H9 (cell line): ENCODE data around the gene TNPO3. TPM values are rescaled to one million over a fixed set of nuclear protein-coding genes. Genes with fewer than 3 reads are reported as not detected.

Experiments used
- DNase-seq: peaks from one replicate; pipeline ENCODE4 v3.0.0-alpha.2; 2017
- H2AFZ ChIP-seq: one replicate; pipeline ENCODE4 v1.6.1; 2013; ENCODE audit warnings: mild to moderate bottlenecking, low read length, control low read depth, moderate library complexity
- H2AK5ac ChIP-seq: 2 replicates; pipeline ENCODE4 v1.6.1; 2013; ENCODE audit warnings: low read length, control low read depth, mixed read lengths; ENCODE audit not compliant: insufficient read length
- H2BK120ac ChIP-seq: one replicate; pipeline ENCODE4 v1.6.1; 2013; ENCODE audit warnings: low read depth, mild to moderate bottlenecking, low read length, control low read depth, inconsistent platforms; ENCODE audit not compliant: poor library complexity, severe bottlenecking
- H2BK12ac ChIP-seq: 2 replicates; pipeline ENCODE4 v1.6.1; 2013; ENCODE audit warnings: low read length, control low read depth, mixed read lengths, low read depth; ENCODE audit not compliant: insufficient read length
- H2BK15ac ChIP-seq: 2 replicates; pipeline ENCODE4 v1.6.1; 2013; ENCODE audit warnings: low read depth, low read length, control low read depth
- H2BK20ac ChIP-seq: one replicate; pipeline ENCODE4 v1.6.1; 2013; ENCODE audit warnings: low read depth, mild to moderate bottlenecking, low read length, control low read depth, inconsistent platforms; ENCODE audit not compliant: poor library complexity, severe bottlenecking
- H2BK5ac ChIP-seq: 2 replicates; pipeline ENCODE4 v1.6.1; 2013; ENCODE audit warnings: low read length, control low read depth, mixed read lengths; ENCODE audit not compliant: insufficient read length
- H3K14ac ChIP-seq: 2 replicates; pipeline ENCODE4 v1.6.1; 2013; ENCODE audit warnings: low read length, control low read depth; ENCODE audit not compliant: insufficient read depth
- H3K18ac ChIP-seq: 2 replicates; pipeline ENCODE4 v1.6.1; 2013; ENCODE audit warnings: low read depth, mild to moderate bottlenecking, mixed read lengths, low read length, control low read depth; ENCODE audit not compliant: insufficient read length
- H3K23ac ChIP-seq: 2 replicates; pipeline ENCODE4 v1.6.1; 2013; ENCODE audit warnings: low read length, control low read depth, mixed read lengths, low read depth; ENCODE audit not compliant: insufficient read length
- H3K23me2 ChIP-seq: 2 replicates; pipeline ENCODE4 v1.6.1; 2013; ENCODE audit warnings: low read depth, mild to moderate bottlenecking, mixed read lengths, low read length, control low read depth; ENCODE audit not compliant: insufficient read length, poor library complexity, severe bottlenecking
- H3K27ac ChIP-seq: 2 replicates; pipeline ENCODE4 v1.5.1; 2013; ENCODE audit warnings: low read length, control low read depth, mixed read lengths, low read depth; ENCODE audit not compliant: insufficient read length
- H3K27me3 ChIP-seq: 2 replicates; pipeline ENCODE4 v1.6.1; 2013; ENCODE audit warnings: low read length, control low read depth, inconsistent platforms; ENCODE audit not compliant: insufficient read depth
- H3K4ac ChIP-seq: 2 replicates; pipeline ENCODE4 v1.6.1; 2013; ENCODE audit warnings: low read depth, mild to moderate bottlenecking, control low read depth, inconsistent platforms, low read length, moderate library complexity
- H3K4me1 ChIP-seq: 2 replicates; pipeline ENCODE4 v1.6.1; 2013; ENCODE audit warnings: low read length, control low read depth, inconsistent platforms; ENCODE audit not compliant: insufficient read depth
- H3K4me2 ChIP-seq: 2 replicates; pipeline ENCODE4 v1.6.1; 2013; ENCODE audit warnings: low read length, control low read depth, mixed read lengths; ENCODE audit not compliant: insufficient read length, insufficient read depth
- H3K56ac ChIP-seq: 2 replicates; pipeline ENCODE4 v1.6.1; 2013; ENCODE audit warnings: low read depth, mild to moderate bottlenecking, mixed read lengths, low read length, control low read depth; ENCODE audit not compliant: insufficient read length
- H3K79me1 ChIP-seq: 2 replicates; pipeline ENCODE4 v1.6.1; 2013; ENCODE audit warnings: low read depth, mild to moderate bottlenecking, moderate library complexity, low read length, control low read depth, inconsistent platforms; ENCODE audit not compliant: insufficient read depth, poor library complexity, severe bottlenecking
- H3K79me2 ChIP-seq: 2 replicates; pipeline ENCODE4 v1.6.1; 2013; ENCODE audit warnings: low read length, control low read depth, inconsistent platforms; ENCODE audit not compliant: insufficient read depth
- H3K9ac ChIP-seq: 2 replicates; pipeline ENCODE4 v1.6.1; 2013; ENCODE audit warnings: low read length, control low read depth, mixed read lengths; ENCODE audit not compliant: insufficient read length; ENCODE audit errors: extremely low read depth
- H3K9me3 ChIP-seq: one replicate; pipeline ENCODE4 v1.6.1; 2013; ENCODE audit warnings: low read depth, low read length, inconsistent platforms; ENCODE audit not compliant: control insufficient read depth
- H3T11ph ChIP-seq: one replicate; pipeline ENCODE4 v1.6.1; 2013; ENCODE audit warnings: mild to moderate bottlenecking, low read length, control low read depth, inconsistent platforms
- H4K20me1 ChIP-seq: one replicate; pipeline ENCODE4 v1.6.1; 2013; ENCODE audit not compliant: control insufficient read depth, insufficient read length, insufficient read depth
- H4K5ac ChIP-seq: 2 replicates; pipeline ENCODE4 v1.6.1; 2013; ENCODE audit warnings: low read depth, mild to moderate bottlenecking, mixed read lengths, low read length, control low read depth; ENCODE audit not compliant: insufficient read length
- H4K8ac ChIP-seq: replicated peaks from 2 replicates; pipeline ENCODE4 v1.6.1; 2013; ENCODE audit warnings: low read length, control low read depth, mixed read lengths, low read depth; ENCODE audit not compliant: insufficient read length
- H4K91ac ChIP-seq: 2 replicates; pipeline ENCODE4 v1.6.1; 2013; ENCODE audit warnings: low read depth, mild to moderate bottlenecking, moderate library complexity, mixed read lengths, low read length, control low read depth; ENCODE audit not compliant: insufficient read length
- H3K27ac Mint-ChIP-seq, 3 experiments: 2 replicates in 2 of 3; 3 replicates in 1 of 3; pipeline ENCODE4 v1.8.0; 2020 to 2021; ENCODE audit warnings: mixed read lengths in 3 of 3, mild to moderate bottlenecking in 1 of 3, moderate library complexity in 1 of 3
- H3K27me3 Mint-ChIP-seq: 2 replicates; pipeline ENCODE4 v1.8.0; 2021; ENCODE audit warnings: low read depth, mild to moderate bottlenecking, moderate library complexity, mixed read lengths
- H3K36me3 Mint-ChIP-seq, 3 experiments: 2 replicates in 2 of 3; 3 replicates in 1 of 3; pipeline ENCODE4 v1.8.0; 2020 to 2021; ENCODE audit warnings: low read depth in 3 of 3, mixed read lengths in 3 of 3; ENCODE audit not compliant: insufficient read depth in 1 of 3
- H3K4me1 Mint-ChIP-seq, 2 experiments: 2 replicates each; pipeline ENCODE4 v1.8.0; 2020; ENCODE audit warnings: mixed read lengths in 2 of 2
- H3K4me3 Mint-ChIP-seq, 2 experiments: 2 replicates in 1 of 2; 3 replicates in 1 of 2; pipeline ENCODE4 v1.8.0; 2020 to 2021; ENCODE audit warnings: mild to moderate bottlenecking in 2 of 2, mixed read lengths in 2 of 2, moderate library complexity in 1 of 2
- H3K9me3 Mint-ChIP-seq, 2 experiments: 2 replicates in 1 of 2; 3 replicates in 1 of 2; pipeline ENCODE4 v1.8.0; 2020; ENCODE audit warnings: mild to moderate bottlenecking in 2 of 2, mixed read lengths in 2 of 2, moderate library complexity in 1 of 2
- WGBS: extraction: QIAGEN DNeasy Blood & Tissue Kit; methylation state at CpG from one replicate; pipeline ENCODE4 v1.1.7; 2013; ENCODE audit warnings: missing lambda C conversion rate, low lambda C conversion rate, mixed read lengths; ENCODE audit not compliant: insufficient read length; ENCODE audit errors: extremely low coverage; 5-methylcytosine and 5-hydroxymethylcytosine counted together
- total RNA-seq: library from RNA; stranded (reverse); gene quantifications from 2 replicates; pipeline ENCODE4 v1.2.1, GENCODE V29; 2021
- TF ChIP-seq, protein P1 (sequence below): fragments of 200-600 bp; sonication (generic); conservative IDR thresholded peaks from 3 replicates; pipeline ENCODE4 v1.8.0; 2021; ENCODE audit warnings: antibody characterized with exemption, mild to moderate bottlenecking

TNPO3 gene
- total RNA-seq, 1 experiment from 2014 or later: 90.1 TPM

DNA sequence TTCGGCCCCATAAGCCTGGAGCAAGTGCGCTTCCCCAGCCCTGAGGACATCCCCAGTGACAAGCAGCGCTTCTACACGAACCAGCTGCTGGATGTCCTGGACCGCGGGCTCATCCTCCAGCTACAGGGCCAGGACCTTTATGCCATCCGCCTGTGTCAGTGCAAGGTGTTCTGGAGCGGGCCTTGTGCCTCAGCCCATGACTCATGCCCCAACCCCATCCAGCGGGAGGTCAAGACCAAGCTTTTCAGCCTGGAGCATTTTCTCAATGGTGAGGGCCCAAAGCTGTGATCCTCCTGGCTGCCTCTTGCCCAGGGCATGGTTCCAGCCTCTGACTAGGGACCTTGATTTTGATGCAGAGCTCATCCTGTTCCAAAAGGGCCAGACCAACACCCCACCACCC, 107.1 kb downstream of the TNPO3 start:
- no peaks in the 10 kb centered on the region for H3K9me3 Mint-ChIP-seq
- H4K8ac ChIP-seq: no peak overlapping the region

More for the DNA sequence above, 107.1 kb downstream of the TNPO3 start:
- Histone ChIP-seq H2BK5ac (no peak overlapping the region), H3K4ac (no peak overlapping the region), H2BK12ac (no peak overlapping the region), H3K4me1 (no peaks in the 10 kb centered on the region; the same call in 1 of the 2 replicates), H3K79me2 (no peaks in the 10 kb centered on the region), H2AFZ (no peak overlapping the region), H3K27me3 (no peaks in the 10 kb centered on the region), H3K56ac (no peak overlapping the region), H2BK15ac (no peak overlapping the region), H3K23ac (no peak overlapping the region), H3T11ph (no peak overlapping the region), H3K14ac (no peak overlapping the region), H3K4me2 (no peak overlapping the region), H4K5ac (no peak overlapping the region), H4K91ac (no peak overlapping the region), H3K79me1 (no peaks in the 10 kb centered on the region), H2BK20ac (no peak overlapping the region), H3K27ac (no peak overlapping the region), H2AK5ac (no peak overlapping the region), H3K9me3 (no peaks in the 10 kb centered on the region), H4K20me1 (no peaks in the 10 kb centered on the region), H3K9ac (no peak overlapping the region), H2BK120ac (no peak overlapping the region), H3K18ac (no peak overlapping the region), H3K23me2 (no peaks in the 10 kb centered on the region)
- H3K4me3 Mint-ChIP-seq: no peak overlapping the region
- peaks cover 0 to 13% (median 5%) of the 10 kb centered on the region in 3 experiments; a peak in 4 of 7 replicates for H3K36me3 Mint-ChIP-seq
- DNase-seq: no peak
- H3K27ac Mint-ChIP-seq: peak overlapping the region in 1 of 3 experiments; percentile 82; a peak in 1 of 7 replicates
- TF ChIP-seq, protein P1, sequence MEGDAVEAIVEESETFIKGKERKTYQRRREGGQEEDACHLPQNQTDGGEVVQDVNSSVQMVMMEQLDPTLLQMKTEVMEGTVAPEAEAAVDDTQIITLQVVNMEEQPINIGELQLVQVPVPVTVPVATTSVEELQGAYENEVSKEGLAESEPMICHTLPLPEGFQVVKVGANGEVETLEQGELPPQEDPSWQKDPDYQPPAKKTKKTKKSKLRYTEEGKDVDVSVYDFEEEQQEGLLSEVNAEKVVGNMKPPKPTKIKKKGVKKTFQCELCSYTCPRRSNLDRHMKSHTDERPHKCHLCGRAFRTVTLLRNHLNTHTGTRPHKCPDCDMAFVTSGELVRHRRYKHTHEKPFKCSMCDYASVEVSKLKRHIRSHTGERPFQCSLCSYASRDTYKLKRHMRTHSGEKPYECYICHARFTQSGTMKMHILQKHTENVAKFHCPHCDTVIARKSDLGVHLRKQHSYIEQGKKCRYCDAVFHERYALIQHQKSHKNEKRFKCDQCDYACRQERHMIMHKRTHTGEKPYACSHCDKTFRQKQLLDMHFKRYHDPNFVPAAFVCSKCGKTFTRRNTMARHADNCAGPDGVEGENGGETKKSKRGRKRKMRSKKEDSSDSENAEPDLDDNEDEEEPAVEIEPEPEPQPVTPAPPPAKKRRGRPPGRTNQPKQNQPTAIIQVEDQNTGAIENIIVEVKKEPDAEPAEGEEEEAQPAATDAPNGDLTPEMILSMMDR: no peak
- no CpG with 5 or more reads among the region's 9 CpGs for WGBS
- H3K27me3 Mint-ChIP-seq: no peaks in the 10 kb centered on the region; the same call in 1 of the 2 replicates
- H3K4me1 Mint-ChIP-seq: peaks cover 7 to 9% of the 10 kb centered on the region in 2 experiments; a peak in 3 of 4 replicates
